ENCODE data around the gene HOXA13.

HOXA13 gene

GRCh38 chr7:27144781-27145164, 55.1 kb downstream of the HOXA13 start:
- no peak for DNase-seq
